GM18507 (cell line): ENCODE measurements around the gene NRSN1.

Source experiments
- DNase-seq: peaks from one replicate; pipeline ENCODE4 v3.0.0; 2011; ENCODE audit warnings: low read depth; ENCODE audit not compliant: insufficient read length; ENCODE audit errors: extremely low spot score
- FAIRE-seq: peaks from 2 replicates; lab custom pipeline; 2011; peaks lifted over from hg19 to GRCh38; lab: Jason Lieb, UNC

Gene NRSN1

GRCh38 chr6:24195836-24196597 is 70.0 kb downstream of the NRSN1 start:
- FAIRE-seq, result no peak
- DNase-seq, result no peak
